DOHH2 (cell line): Measurements from ENCODE around the gene LRRC46.

Source experiments
- H3F3A ChIP-seq: fragments of 200-600 bp; sonication (generic), shearing (Covaris generic); 2 replicates; pipeline ENCODE4 v1.6.0; 2016; ENCODE audit warnings: antibody characterized with exemption, mild to moderate bottlenecking; ENCODE audit not compliant: control insufficient read depth, insufficient read depth
- H3K27ac ChIP-seq: fragments of 200-600 bp; sonication (generic); 2 replicates; pipeline ENCODE4 v1.5.1; 2014; ENCODE audit warnings: low read depth, mild to moderate bottlenecking, low read length, moderate library complexity
- H3K27me3 ChIP-seq: fragments of 200-600 bp; sonication (generic); 2 replicates; pipeline ENCODE4 v1.6.1; 2014; ENCODE audit warnings: mild to moderate bottlenecking, low read length, mixed read lengths; ENCODE audit not compliant: control insufficient read depth
- H3K36me3 ChIP-seq: fragments of 200-600 bp; sonication (generic); 2 replicates; pipeline ENCODE4 v1.6.1; 2014; ENCODE audit warnings: mild to moderate bottlenecking, low read length, moderate library complexity, mixed read lengths; ENCODE audit not compliant: control insufficient read depth
- H3K4me1 ChIP-seq: fragments of 200-600 bp; sonication (generic); 2 replicates; pipeline ENCODE4 v1.6.1; 2014; ENCODE audit warnings: mild to moderate bottlenecking, low read length, mixed read lengths; ENCODE audit not compliant: control insufficient read depth
- H3K4me2 ChIP-seq: fragments of 200-600 bp; sonication (generic); 2 replicates; pipeline ENCODE4 v1.6.0; 2014; ENCODE audit warnings: mild to moderate bottlenecking, low read length, moderate library complexity
- H3K4me3 ChIP-seq: fragments of 200-600 bp; sonication (generic); 2 replicates; pipeline ENCODE4 v1.5.1; 2014; ENCODE audit warnings: mild to moderate bottlenecking, low read length, mixed read lengths
- H3K79me2 ChIP-seq: fragments of 200-600 bp; sonication (generic); 2 replicates; pipeline ENCODE4 v1.6.1; 2014; ENCODE audit warnings: mild to moderate bottlenecking, low read length, mixed read lengths; ENCODE audit not compliant: control insufficient read depth
- H3K9me2 ChIP-seq: fragments of 200-600 bp; sonication (generic); replicated peaks from 2 replicates; pipeline ENCODE4 v1.6.1; 2014; ENCODE audit warnings: mild to moderate bottlenecking, low read length, mixed read lengths; ENCODE audit not compliant: control insufficient read depth
- H3K9me3 ChIP-seq: fragments of 200-600 bp; sonication (generic); 2 replicates; pipeline ENCODE4 v1.6.1; 2014; ENCODE audit warnings: antibody characterized with exemption, low read length, mixed read lengths; ENCODE audit not compliant: control insufficient read depth, insufficient read depth
- H4K20me1 ChIP-seq: fragments of 200-600 bp; sonication (generic); 2 replicates; pipeline ENCODE4 v1.6.0; 2014; ENCODE audit warnings: low read depth, mild to moderate bottlenecking, antibody characterized with exemption, low read length, moderate library complexity; ENCODE audit not compliant: control insufficient read depth, insufficient read depth
- CTCF ChIP-seq: fragments of 200-600 bp; sonication (generic); IDR thresholded peaks from one replicate; pipeline ENCODE4 v1.5.1; 2014; ENCODE audit warnings: antibody characterized with exemption, mild to moderate bottlenecking, low read depth, low read length; ENCODE audit not compliant: poor library complexity, severe bottlenecking
- EZH2phosphoT487 ChIP-seq: fragments of 200-600 bp; sonication (generic); IDR thresholded peaks from 2 replicates; pipeline ENCODE4 v1.6.1; 2017; ENCODE audit warnings: borderline replicate concordance, mild to moderate bottlenecking, antibody characterized with exemption, low read length, moderate library complexity, mixed read lengths

LRRC46 gene

GRCh38 chr17:47850373-47850691 lies 18.9 kb downstream of the LRRC46 start:
- no peak for TF ChIP-seq CTCF
- Histone ChIP-seq H3K36me3 (no peaks in the 10 kb centered on the region), H3K4me2 (no peak overlapping the region), H3K79me2 (no peaks in the 10 kb centered on the region), H3K27ac (no peak overlapping the region), H3K27me3 (peaks cover 70% of the 10 kb centered on the region), H3K9me3 (no peaks in the 10 kb centered on the region), H4K20me1 (no peaks in the 10 kb centered on the region), H3K4me3 (no peak overlapping the region), H3F3A (no peaks in the 10 kb centered on the region), H3K9me2 (no peaks in the 10 kb centered on the region), H3K4me1 (no peaks in the 10 kb centered on the region)

GRCh38 chr17:47850692-47851573 lies 19.5 kb downstream of the LRRC46 start, which contains the start of gene SP6:
TSS of gene SP6 (minus strand) at chr17:47851163. CDS start at chr17:47848429, 2,734 bp downstream.
- Histone ChIP-seq H3K36me3 (no peaks in the 10 kb centered on the region), H3K4me1 (no peaks in the 10 kb centered on the region), H4K20me1 (no peaks in the 10 kb centered on the region), H3K9me2 (no peaks in the 10 kb centered on the region), H3K79me2 (no peaks in the 10 kb centered on the region), H3K27ac (no peak within 1 kb of the TSS), H3K4me2 (no peak within 1 kb of the TSS), H3K9me3 (no peaks in the 10 kb centered on the region), H3K27me3 (peaks cover 74% of the 10 kb centered on the region), H3K4me3 (no peak within 1 kb of the TSS), H3F3A (no peaks in the 10 kb centered on the region)
- TF ChIP-seq CTCF: no peak
- peak; percentile 80; the same call in 1 of the 2 replicates for TF ChIP-seq EZH2phosphoT487

GRCh38 chr17:47851764-47852112 lies 20.3 kb downstream of the LRRC46 start:
- TF ChIP-seq EZH2phosphoT487 (no peak), CTCF (no peak)
- Histone ChIP-seq H3K4me2 (no peak overlapping the region), H3K9me3 (no peaks in the 10 kb centered on the region), H3K36me3 (no peaks in the 10 kb centered on the region), H3F3A (no peaks in the 10 kb centered on the region), H3K27me3 (peaks cover 77% of the 10 kb centered on the region), H3K9me2 (no peaks in the 10 kb centered on the region), H3K4me3 (no peak overlapping the region), H3K27ac (no peak overlapping the region), H3K4me1 (no peaks in the 10 kb centered on the region), H3K79me2 (no peaks in the 10 kb centered on the region), H4K20me1 (no peaks in the 10 kb centered on the region)
